Omental fat pad (tissue), 4 donors: ENCODE data around the gene METRNL. TPM values are rescaled to one million over a fixed set of nuclear protein-coding genes. Genes with fewer than 3 reads are reported as not detected.
"Not testable (repeated sequence)": the region's sequence is repeated elsewhere in the genome, so short reads cannot be mapped to it uniquely, and the experiment has no call there.

ENCODE experiments used
- ATAC-seq: fragments of 150-250 bp; one replicate; pipeline ENCODE4 v1.9.1; 2016; ENCODE audit warnings: mild to moderate bottlenecking, moderate library complexity; ENCODE audit not compliant: low FRiP score
- DNase-seq: peaks from one replicate; pipeline ENCODE4 v3.0.0-alpha.2; 2019; ENCODE audit warnings: low spot score
- CTCF ChIP-seq, 3 donors: fragments of 450-650 bp; IDR thresholded peaks; one replicate each; pipeline ENCODE4 v1.5.1; 2016 to 2017; ENCODE audit warnings: antibody characterized with exemption in 3 of 3, mild to moderate bottlenecking in 3 of 3, moderate library complexity in 2 of 3
- total RNA-seq, 4 donors: library from RNA; depleted of rRNA; stranded (reverse); fragments of >200 nt; gene quantifications; one replicate each; pipeline ENCODE4 v1.1.0, GENCODE V29; 2016

The METRNL gene
- total RNA-seq, 4 donors from 2014 or later, result 68.4 to 271 (median 99.9) TPM

DNA sequence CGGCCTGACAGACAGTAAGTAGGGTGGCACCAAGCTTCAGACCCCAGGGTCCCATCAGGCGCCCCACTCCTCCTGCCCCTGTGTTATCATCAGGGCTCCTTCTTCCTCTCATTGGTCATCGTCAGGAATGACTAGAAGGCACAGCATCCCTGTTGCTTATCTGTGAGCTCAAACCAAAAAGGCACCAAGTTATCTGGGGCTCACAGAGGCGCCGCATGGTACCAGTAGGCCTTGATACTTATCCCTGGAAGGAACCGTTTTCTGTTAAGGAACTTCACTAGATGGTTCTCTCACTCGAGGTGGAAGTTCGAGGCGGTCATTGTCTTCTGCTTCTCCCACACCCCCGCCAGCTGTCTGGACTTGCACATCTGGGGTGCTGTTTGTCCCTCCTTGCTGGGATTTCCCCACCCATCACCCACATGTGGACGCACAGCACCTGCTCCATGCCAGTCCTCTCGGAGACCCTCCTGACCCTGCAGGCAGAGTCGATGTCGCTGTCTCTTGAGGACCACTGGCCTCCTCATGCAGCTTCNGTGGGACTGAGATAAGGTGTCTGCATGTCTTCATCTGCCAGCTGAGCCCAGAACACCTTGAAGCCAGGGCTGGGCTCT, 52.1 kb downstream of the METRNL start:
- DNase-seq (no peak), ATAC-seq (no peak)
- TF ChIP-seq CTCF (IDR thresholded peaks at IDR 0.05), result no peak

DNA sequence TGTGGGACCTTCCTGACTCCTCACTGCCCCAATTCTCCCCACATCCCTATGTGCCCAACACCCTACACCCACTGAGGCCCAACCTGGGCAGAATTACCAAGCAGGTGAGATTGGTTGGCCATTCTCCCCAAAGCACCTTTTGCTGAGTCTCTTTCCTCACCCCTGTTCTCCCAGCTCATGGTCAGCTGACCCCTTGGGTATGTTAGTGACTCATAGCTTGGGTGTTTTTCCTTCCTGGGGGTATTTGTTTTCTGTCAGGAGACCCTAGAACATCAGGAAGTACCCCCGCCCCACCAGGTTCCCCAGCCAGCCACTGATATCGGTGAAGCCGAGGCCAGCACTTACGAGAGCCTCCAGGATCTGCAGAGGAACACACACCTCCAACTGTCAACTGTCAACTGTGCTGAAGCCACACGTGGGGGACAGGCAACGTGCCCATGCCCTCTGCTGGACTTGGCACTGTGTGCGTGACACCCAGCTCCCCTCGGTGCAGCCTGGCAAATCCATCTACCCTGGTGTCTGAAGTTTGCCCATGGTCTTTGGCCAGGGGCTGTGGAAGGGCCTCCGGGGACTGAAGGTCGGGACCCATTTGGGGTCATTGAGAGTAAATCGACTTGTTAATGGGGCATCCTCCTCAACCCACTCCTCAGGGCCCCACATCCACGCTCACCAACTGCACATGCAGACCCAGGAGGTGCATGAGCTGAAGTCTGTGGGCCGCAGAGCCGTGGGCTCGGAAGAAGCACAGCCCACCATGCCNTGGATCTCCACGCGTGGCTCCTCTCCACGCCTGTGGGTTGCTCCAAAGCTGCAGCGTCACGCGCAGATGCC, 53.1 kb downstream of the METRNL start:
- ATAC-seq (no peak), DNase-seq (no peak)
- TF ChIP-seq CTCF (IDR thresholded peaks at IDR 0.05), result no peak

GRCh38 chr17:83133302-83134121, 54.1 kb downstream of the METRNL start:
- ATAC-seq (no peak), DNase-seq (no peak)
- no peak for TF ChIP-seq CTCF (IDR thresholded peaks at IDR 0.05)

- ATAC-seq, DNase-seq: not testable (repeated sequence)
Measured at GRCh38 chr17:83134456-83134855, 55.0 kb downstream of the METRNL start.

GRCh38 chr17:83135692-83136091, 56.3 kb downstream of the METRNL start:
- DNase-seq (no peak), ATAC-seq (no peak)
- TF ChIP-seq CTCF (IDR thresholded peaks at IDR 0.05), result no peak

GRCh38 chr17:83136156-83136555, 56.7 kb downstream of the METRNL start:
- ATAC-seq (no peak), DNase-seq (no peak)
- no peak for TF ChIP-seq CTCF (IDR thresholded peaks at IDR 0.05)

DNA sequence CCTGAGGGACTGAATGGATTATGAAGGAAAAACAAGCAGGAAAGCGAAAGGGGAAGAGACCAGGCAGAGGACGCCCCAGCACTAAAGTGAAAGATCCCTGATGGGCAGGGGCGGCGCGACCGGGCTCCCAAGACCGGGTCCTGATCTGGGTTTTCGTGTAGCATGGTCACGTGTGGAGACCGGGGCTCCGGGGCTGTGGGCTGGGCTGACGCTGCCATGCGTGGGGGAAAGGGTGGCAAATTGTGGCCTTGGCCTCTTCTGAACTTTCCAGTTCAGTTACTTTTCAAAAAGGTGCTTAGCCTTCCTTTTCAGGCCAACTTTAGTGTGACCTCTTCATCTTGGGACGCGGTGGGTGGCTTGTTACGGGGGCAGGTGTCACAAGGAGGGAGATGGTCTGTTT, 57.5 kb downstream of the METRNL start:
- DNase-seq (no peak), ATAC-seq (no peak)
- TF ChIP-seq CTCF (IDR thresholded peaks at IDR 0.05), result no peak
